K562 (cell line): Measurements from ENCODE around the gene ARID3B.

Experiments
- CHD2 ChIP-seq: IDR thresholded peaks from 2 replicates; pipeline ENCODE4 v1.6.1; 2011; ENCODE audit warnings: low read depth, low read length
- SP1 ChIP-seq: sonication (generic); formaldehyde crosslinking; IDR thresholded peaks from 2 replicates; pipeline ENCODE4 v1.8.1; 2022; ENCODE audit warnings: mild to moderate bottlenecking, missing genetic modification reagents
- TF ChIP-seq, protein P1 (sequence below): sonication (generic); formaldehyde crosslinking; IDR thresholded peaks from 2 replicates; pipeline ENCODE4 v1.8.1; 2023; ENCODE audit warnings: mild to moderate bottlenecking, missing genetic modification reagents

GRCh38 chr15:74595271-74595670 is 54.3 kb downstream of the ARID3B start:
- TF ChIP-seq SP1 (no peak), CHD2 (no peak)
- TF ChIP-seq, protein P1, sequence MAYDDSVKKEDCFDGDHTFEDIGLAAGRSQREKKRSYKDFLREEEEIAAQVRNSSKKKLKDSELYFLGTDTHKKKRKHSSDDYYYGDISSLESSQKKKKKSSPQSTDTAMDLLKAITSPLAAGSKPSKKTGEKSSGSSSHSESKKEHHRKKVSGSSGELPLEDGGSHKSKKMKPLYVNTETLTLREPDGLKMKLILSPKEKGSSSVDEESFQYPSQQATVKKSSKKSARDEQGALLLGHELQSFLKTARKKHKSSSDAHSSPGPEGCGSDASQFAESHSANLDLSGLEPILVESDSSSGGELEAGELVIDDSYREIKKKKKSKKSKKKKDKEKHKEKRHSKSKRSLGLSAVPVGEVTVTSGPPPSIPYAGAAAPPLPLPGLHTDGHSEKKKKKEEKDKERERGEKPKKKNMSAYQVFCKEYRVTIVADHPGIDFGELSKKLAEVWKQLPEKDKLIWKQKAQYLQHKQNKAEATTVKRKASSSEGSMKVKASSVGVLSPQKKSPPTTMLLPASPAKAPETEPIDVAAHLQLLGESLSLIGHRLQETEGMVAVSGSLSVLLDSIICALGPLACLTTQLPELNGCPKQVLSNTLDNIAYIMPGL = no peak
